Activated CD8-positive, alpha-beta T cell treated with anti-CD3 and anti-CD28 coated beads for 36 hours (primary cell): ENCODE measurements around the gene CNTNAP2. TPM values are rescaled to one million over a fixed set of nuclear protein-coding genes. Genes with fewer than 3 reads are reported as not detected.
"Not testable (repeated sequence)": the region's sequence is repeated elsewhere in the genome, so short reads cannot be mapped to it uniquely, and the experiment has no call there.

Experiments
- ATAC-seq: fragments of 200-7000 bp; cut with Tn5 transposase; one replicate; pipeline ENCODE4 v1.10.0; 2021; ENCODE audit warnings: mild to moderate bottlenecking, moderate library complexity
- CTCF ChIA-PET: fragments of 350-600 bp; sonication (Branson Sonifier 250); formaldehyde crosslinking; loops from one replicate; lab custom pipeline; 2021; ENCODE audit warnings: antibody characterized with exemption; lab: Charles Lee
- POLR2A ChIA-PET: fragments of 350-600 bp; sonication (Branson Sonifier 250); formaldehyde crosslinking; loops from one replicate; lab custom pipeline; 2021; ENCODE audit warnings: antibody characterized with exemption; lab: Charles Lee
- DNase-seq: peaks from one replicate; pipeline ENCODE4 v3.0.0-alpha.2; 2020
- H3K27ac Mint-ChIP-seq: one replicate; pipeline ENCODE4 v1.8.0; 2021; ENCODE audit warnings: mild to moderate bottlenecking, mixed read lengths
- H3K27me3 Mint-ChIP-seq: one replicate; pipeline ENCODE4 v1.8.0; 2021; ENCODE audit warnings: mixed read lengths
- H3K36me3 Mint-ChIP-seq: one replicate; pipeline ENCODE4 v1.8.0; 2021; ENCODE audit warnings: low read depth, mixed read lengths
- H3K4me1 Mint-ChIP-seq: one replicate; pipeline ENCODE4 v1.8.0; 2021; ENCODE audit warnings: low read depth, mixed read lengths
- H3K4me3 Mint-ChIP-seq: one replicate; pipeline ENCODE4 v1.8.0; 2021; ENCODE audit warnings: mild to moderate bottlenecking, moderate library complexity, mixed read lengths
- H3K9me3 Mint-ChIP-seq: one replicate; pipeline ENCODE4 v1.8.0; 2021; ENCODE audit warnings: mixed read lengths
- CTCF ChIP-seq: fragments of 200-600 bp; IDR thresholded peaks from one replicate; pipeline ENCODE4 v1.8.0; 2022; ENCODE audit warnings: antibody characterized with exemption, mild to moderate bottlenecking
- intact Hi-C: fragments of 100-400 bp; cut with micrococcal nuclease; formaldehyde crosslinking; loops from one replicate; pipeline ENCODE4 v1.10.0; 2022
- total RNA-seq, 2 experiments: library from RNA; stranded (reverse); gene quantifications; one replicate each; pipeline ENCODE4 v1.2.3, GENCODE V29; 2021

CNTNAP2 gene
- total RNA-seq, 2 experiments from 2014 or later: not detected

DNA sequence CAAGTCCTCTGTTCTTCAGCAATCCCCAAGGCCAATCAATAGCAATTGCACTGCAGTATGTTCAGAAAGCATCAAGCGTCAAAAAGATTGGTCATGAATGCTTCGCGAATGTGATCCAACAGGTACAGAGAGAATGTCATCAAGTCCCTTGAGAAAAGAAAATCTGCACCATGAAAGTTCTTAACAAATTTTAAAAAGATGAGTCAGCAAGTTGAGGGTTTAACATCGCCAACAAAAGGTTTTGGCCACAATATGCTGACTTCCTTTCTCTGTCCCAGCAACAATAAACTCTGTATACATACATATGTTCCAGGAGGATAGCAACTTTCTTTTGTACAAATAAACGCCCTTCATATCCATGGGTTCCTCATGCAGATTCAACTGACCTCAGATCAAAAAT, 2305.4 kb downstream of the CNTNAP2 start:
- H3K4me1 Mint-ChIP-seq: no peaks in the 10 kb centered on the region
- H3K36me3 Mint-ChIP-seq: no peaks in the 10 kb centered on the region
- intact Hi-C loops: no loop called here
- ChIA-PET CTCF (no interaction called here), POLR2A (no interaction called here)
- H3K27me3 Mint-ChIP-seq: peaks cover 34% of the 10 kb centered on the region
- no peak overlapping the region for H3K27ac Mint-ChIP-seq
- ATAC-seq (no peak), DNase-seq (no peak)
- no peak overlapping the region for H3K4me3 Mint-ChIP-seq
- TF ChIP-seq CTCF: no peak
- H3K9me3 Mint-ChIP-seq: no peaks in the 10 kb centered on the region

DNA sequence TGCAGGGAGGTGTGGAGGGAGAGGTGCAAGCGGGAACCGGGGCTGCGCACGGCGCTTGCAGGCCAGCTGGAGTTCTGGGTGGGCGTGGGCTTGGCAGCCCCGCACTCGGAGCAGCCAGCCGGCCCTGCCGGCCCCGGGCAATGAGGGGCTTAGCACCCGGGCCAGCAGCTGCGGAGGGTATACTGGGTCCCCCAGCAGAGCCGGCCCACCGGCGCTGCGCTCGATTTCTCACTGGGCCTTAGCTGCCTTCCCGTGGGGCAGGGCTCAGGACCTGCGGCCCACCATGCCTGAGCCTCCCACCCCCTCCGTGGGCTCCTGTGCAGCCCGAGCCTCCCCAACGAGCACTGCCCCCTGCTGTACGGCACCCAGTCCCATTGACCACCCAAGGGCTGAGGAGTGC, 2309.8 kb downstream of the CNTNAP2 start:
- H3K9me3 Mint-ChIP-seq, H3K36me3 Mint-ChIP-seq, ATAC-seq, H3K4me1 Mint-ChIP-seq, intact Hi-C loops, DNase-seq, POLR2A ChIA-PET, CTCF ChIA-PET, H3K27ac Mint-ChIP-seq, H3K4me3 Mint-ChIP-seq: not testable (repeated sequence)
- H3K27me3 Mint-ChIP-seq: peaks cover 13% of the 10 kb centered on the region

DNA sequence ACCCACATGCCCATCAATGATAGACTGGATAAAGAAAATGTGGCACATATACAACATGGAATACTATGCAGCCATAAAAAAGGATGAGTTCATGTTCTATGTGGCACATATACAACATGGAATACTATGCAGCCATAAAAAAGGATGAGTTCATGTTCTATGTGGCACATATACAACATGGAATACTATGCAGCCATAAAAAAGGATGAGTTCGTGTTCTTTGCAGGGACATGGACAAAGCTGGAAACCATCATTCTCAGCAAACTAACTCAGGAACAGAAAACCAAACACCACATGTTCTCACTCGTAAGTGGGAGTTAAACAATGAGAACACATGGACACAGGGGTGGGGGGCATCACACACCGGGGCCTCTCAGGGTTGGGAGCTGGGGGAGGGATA, 2314.1 kb downstream of the CNTNAP2 start:
- intact Hi-C loops, CTCF ChIA-PET: not testable (repeated sequence)

GRCh38 chr7:148433521-148434180, 2317.1 kb downstream of the CNTNAP2 start:
- Mint-ChIP-seq H3K27ac (no peak overlapping the region), H3K27me3 (peaks cover 2% of the 10 kb centered on the region), H3K4me1 (no peaks in the 10 kb centered on the region), H3K9me3 (peaks cover 2% of the 10 kb centered on the region), H3K4me3 (no peak overlapping the region), H3K36me3 (no peaks in the 10 kb centered on the region)
- POLR2A ChIA-PET: interaction anchor here (0.6 kb wide), 1 partner anchor 676 kb away, joined by 3 read pairs; no protein-coding TSS in a partner anchor
- TF ChIP-seq CTCF: no peak
- intact Hi-C loops: no loop called here
- no peak for ATAC-seq
- no peak for DNase-seq
- CTCF ChIA-PET: no interaction called here

More for the DNA sequence above, 2314.1 kb downstream of the CNTNAP2 start:
- H3K4me1 Mint-ChIP-seq, POLR2A ChIA-PET, H3K27ac Mint-ChIP-seq, H3K27me3 Mint-ChIP-seq, ATAC-seq, H3K9me3 Mint-ChIP-seq, DNase-seq, H3K4me3 Mint-ChIP-seq, H3K36me3 Mint-ChIP-seq: not testable (repeated sequence)

DNA sequence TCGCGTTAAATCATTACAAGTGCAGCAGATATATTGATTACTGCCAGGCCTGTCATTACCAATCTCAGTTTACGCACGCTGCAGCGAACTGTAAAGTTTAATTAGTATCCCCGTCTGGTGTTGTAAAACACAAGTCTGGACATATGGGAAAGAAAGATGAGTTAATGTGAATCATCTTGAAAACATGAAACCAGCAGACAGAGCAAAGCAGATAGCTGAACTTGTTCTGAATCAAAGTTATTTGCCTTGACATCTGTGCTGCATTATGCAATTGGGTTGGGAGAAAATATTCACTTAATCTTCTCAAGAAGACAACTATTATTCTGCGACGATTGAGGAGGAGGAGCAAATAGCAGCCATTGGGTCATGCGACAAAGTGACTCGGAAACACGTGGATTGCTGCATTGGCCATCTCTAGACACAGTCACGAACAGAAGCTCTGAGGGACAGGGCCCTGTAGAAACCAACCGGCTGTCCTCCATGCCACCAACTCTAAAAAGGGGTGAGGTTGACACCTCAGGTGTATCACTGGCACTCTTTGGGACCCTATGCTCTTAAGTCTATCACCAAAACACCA, 2317.7 kb downstream of the CNTNAP2 start:
- H3K9me3 Mint-ChIP-seq: peaks cover 2% of the 10 kb centered on the region
- DNase-seq (no peak), ATAC-seq (no peak)
- no peak for TF ChIP-seq CTCF
- ChIA-PET CTCF (no interaction called here), POLR2A (interaction anchor here (0.6 kb wide), 1 partner anchor 677 kb away, joined by 3 read pairs; no protein-coding TSS in a partner anchor)
- intact Hi-C loops: no loop called here
- H3K4me1 Mint-ChIP-seq: no peaks in the 10 kb centered on the region
- H3K27ac Mint-ChIP-seq: no peak overlapping the region
- H3K27me3 Mint-ChIP-seq: no peaks in the 10 kb centered on the region
- H3K4me3 Mint-ChIP-seq: no peak overlapping the region
- no peaks in the 10 kb centered on the region for H3K36me3 Mint-ChIP-seq

GRCh38 chr7:148434887-148435286, 2318.3 kb downstream of the CNTNAP2 start:
- DNase-seq: no peak
- Mint-ChIP-seq H3K36me3 (no peaks in the 10 kb centered on the region), H3K9me3 (peaks cover 2% of the 10 kb centered on the region), H3K27ac (no peak overlapping the region), H3K4me1 (no peaks in the 10 kb centered on the region), H3K4me3 (no peak overlapping the region), H3K27me3 (no peaks in the 10 kb centered on the region)
- TF ChIP-seq CTCF: no peak
- ChIA-PET CTCF (no interaction called here), POLR2A (no interaction called here)
- intact Hi-C loops: no loop called here
- ATAC-seq: no peak
